ENCODE measurements around the gene ACP2. TPM values are rescaled to one million over a fixed set of nuclear protein-coding genes. Genes with fewer than 3 reads are reported as not detected.

Gene ACP2
- total and polyA plus RNA-seq, 7 donors, result 7.1 to 19.0 (median 16.4) TPM

GRCh38 chr11:47244448-47245350 is 3.9 kb downstream of the ACP2 start:
- Histone ChIP-seq H3K9me3 (no peaks in the 10 kb centered on the region), H3K27me3 (ENCODE audit: insufficient read depth in 3 of 3, low read length in 2 of 3) (no peaks in the 10 kb centered on the region), H3K4me1 (peaks cover 15% of the 10 kb centered on the region), H3K36me3 (ENCODE audit: insufficient read depth in 1 of 2, low read depth in 1 of 2) (peaks cover 4 to 80% of the 10 kb centered on the region in 2 donors), H3K4me3 (no peak overlapping the region), H3K27ac (no peak overlapping the region)
- ATAC-seq, result no peak
- no peak for TF ChIP-seq CTCF (IDR thresholded peaks at IDR 0.05)
- 90 to 92% (median 91%) methylated on average over 23 of the region's 23 CpGs for WGBS, 3 donors
- intact Hi-C loops (cut with DNase I), result loop anchor here in 1 of 2 donors (5.0 kb wide), 1 partner anchor 57 kb away; the partner anchor contains the start of gene PACSIN3
- peak in 1 of 2 donors; percentile 54 for DNase-seq

- no peaks in the 10 kb centered on the region for H3K27me3 ChIP-seq (ENCODE audit: insufficient read depth in 3 of 3, low read length in 2 of 3)
- no peak for ATAC-seq
- no peak overlapping the region for H3K4me3 ChIP-seq
- 87 to 92% (median 92%) methylated on average over 4 of the region's 4 CpGs for WGBS, 3 donors
- H3K27ac ChIP-seq, result no peak overlapping the region
- H3K9me3 ChIP-seq, result no peaks in the 10 kb centered on the region
- no peak for TF ChIP-seq CTCF (IDR thresholded peaks at IDR 0.05)
- H3K4me1 ChIP-seq, result peaks cover 9% of the 10 kb centered on the region
- H3K36me3 ChIP-seq (ENCODE audit: insufficient read depth in 1 of 2, low read depth in 1 of 2), result peaks cover 10 to 92% of the 10 kb centered on the region in 2 donors
- no peak for DNase-seq
- intact Hi-C loops (cut with DNase I), result no loop called here
Measured at GRCh38 chr11:47243454-47243853, 5.2 kb downstream of the ACP2 start.

GRCh38 chr11:47242596-47243192 is 5.9 kb downstream of the ACP2 start:
- ATAC-seq (no peak), DNase-seq (peak in 1 of 2 donors; percentile 54)
- TF ChIP-seq CTCF (IDR thresholded peaks at IDR 0.05), result no peak
- Histone ChIP-seq H3K4me1 (peaks cover 4% of the 10 kb centered on the region), H3K4me3 (no peak overlapping the region), H3K36me3 (ENCODE audit: insufficient read depth in 1 of 2, low read depth in 1 of 2) (peaks cover 10 to 96% of the 10 kb centered on the region in 2 donors), H3K27ac (no peak overlapping the region), H3K9me3 (no peaks in the 10 kb centered on the region), H3K27me3 (ENCODE audit: insufficient read depth in 3 of 3, low read length in 2 of 3) (no peaks in the 10 kb centered on the region)
- 81 to 86% (median 83%) methylated on average over 21 of the region's 21 CpGs for WGBS, 3 donors
- intact Hi-C loops (cut with DNase I), result no loop called here

- Histone ChIP-seq H3K4me3 (no peak overlapping the region), H3K27ac (no peak overlapping the region), H3K27me3 (ENCODE audit: insufficient read depth in 3 of 3, low read length in 2 of 3) (no peaks in the 10 kb centered on the region), H3K36me3 (ENCODE audit: insufficient read depth in 1 of 2, low read depth in 1 of 2) (peaks cover 10 to 91% of the 10 kb centered on the region in 2 donors), H3K4me1 (no peaks in the 10 kb centered on the region), H3K9me3 (no peaks in the 10 kb centered on the region)
- intact Hi-C loops (cut with DNase I), result no loop called here
- DNase-seq, result no peak
- TF ChIP-seq CTCF (IDR thresholded peaks at IDR 0.05), result no peak
- peak in 2 of 4 donors; percentile 40 to 55 for ATAC-seq
- WGBS, 3 donors, result 84 to 88% (median 87%) methylated on average over 3 of the region's 3 CpGs
Measured at GRCh38 chr11:47241841-47242301, 6.7 kb downstream of the ACP2 start.

Measured in psoas muscle (tissue), 8 donors.